NCI-H226 (cell line): Measurements from ENCODE around the gene ST8SIA6.

ENCODE experiments used
- DNase-seq: peaks from one replicate; pipeline ENCODE4 v3.0.0-alpha.2; 2015

ST8SIA6 gene

DNA sequence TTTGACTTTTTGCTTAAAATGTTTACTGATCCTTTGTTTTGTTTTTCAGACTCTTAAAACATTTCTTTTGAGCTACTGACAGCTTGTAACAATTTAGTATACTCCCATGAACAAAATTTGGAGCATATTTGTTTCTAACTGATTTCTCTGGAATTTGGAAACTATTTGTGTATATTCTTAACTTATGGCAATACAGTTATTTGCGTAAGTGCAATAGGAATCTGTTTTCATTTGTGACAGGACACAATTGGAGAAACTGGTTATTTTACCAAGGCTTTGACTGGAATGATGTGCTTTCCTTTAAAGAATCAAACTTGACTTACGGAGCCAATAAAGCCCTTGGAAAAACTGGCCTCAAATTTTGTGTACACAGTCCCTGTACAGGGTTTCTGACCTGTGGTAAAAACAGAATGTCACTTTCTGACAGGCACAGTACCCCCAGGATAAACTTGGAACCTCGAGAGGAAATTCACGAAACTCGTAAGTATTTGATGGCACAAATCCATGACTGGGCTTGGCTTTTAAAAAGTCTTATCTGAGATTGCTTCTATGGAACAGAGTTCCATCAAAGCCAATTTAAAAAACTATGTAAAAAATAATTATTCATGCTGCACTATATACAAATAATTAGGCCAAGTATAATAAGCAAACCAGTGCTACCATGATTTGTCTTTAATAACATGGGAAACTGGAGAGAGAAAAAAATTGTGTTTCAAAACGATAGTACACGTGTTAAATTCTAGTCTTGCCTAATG, 70.4 kb downstream of the ST8SIA6 start:
- no peak for DNase-seq

DNA sequence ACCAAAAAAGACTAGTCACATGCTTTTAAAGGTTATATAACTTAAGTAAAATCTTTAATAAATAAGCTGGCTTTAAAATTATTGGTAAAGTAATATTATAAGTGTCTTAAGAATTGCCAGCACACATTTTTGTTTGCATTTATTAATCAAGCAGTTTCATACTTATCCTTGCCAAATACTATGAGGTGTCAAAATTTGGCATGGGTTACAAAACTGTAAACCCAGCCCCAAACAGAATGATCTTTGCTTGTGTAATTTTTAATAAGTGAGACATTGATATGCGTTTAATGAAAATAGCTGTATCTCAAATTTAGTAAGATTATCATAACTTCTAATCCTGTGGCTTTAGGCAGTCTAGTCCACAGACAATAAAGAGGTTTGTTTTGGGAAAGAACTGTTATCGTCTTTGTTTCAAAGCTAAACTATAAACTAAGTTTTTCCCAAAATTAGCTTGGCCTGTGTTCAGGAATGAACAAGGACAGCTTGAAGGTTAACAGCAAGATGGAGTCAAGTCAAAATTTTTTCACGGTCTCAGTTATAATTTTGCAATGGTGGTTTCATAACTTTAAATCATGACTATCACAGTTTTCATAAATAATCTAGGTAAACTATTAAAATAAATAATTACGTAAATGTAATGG, 72.8 kb downstream of the ST8SIA6 start:
- no peak for DNase-seq

DNA sequence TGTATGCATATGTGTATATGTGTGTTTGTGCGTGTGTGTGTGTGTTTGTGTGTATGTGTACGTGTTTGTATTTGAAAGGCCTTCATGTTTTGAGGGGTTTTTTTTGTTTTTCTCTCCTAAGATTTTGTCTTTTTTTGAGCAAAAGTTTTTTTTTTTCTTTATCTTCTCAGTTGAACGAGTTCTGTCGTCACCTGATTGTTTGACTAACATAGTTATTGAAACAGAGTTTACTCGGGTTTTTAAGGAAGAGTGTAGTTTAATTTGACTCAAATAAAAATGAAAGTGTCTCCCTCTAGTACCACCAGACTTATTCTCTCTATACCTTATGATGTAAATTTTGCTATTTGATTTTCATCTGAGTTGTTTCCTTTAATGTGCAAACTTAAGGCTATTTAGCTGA, 73.5 kb downstream of the ST8SIA6 start:
- DNase-seq: no peak

DNA sequence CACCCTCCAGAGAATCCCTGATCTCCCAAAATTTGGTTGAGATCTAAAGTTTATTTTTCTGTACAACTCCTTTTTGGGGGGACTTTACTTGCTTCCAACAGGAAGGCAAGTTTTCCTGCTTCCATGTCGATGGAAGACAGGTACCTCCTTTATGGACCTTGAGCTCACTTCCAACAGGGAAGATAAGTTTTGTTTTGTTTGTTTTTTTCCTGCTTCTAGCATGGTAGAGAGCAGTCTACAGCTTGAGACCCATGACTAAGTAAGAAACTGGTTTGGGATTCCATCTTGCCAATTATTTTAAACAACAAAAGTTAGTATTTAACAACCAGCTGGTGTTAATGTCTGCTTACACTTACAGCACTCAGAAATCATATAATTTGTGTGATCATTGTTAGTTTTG, 74.4 kb downstream of the ST8SIA6 start:
- no peak for DNase-seq

DNA sequence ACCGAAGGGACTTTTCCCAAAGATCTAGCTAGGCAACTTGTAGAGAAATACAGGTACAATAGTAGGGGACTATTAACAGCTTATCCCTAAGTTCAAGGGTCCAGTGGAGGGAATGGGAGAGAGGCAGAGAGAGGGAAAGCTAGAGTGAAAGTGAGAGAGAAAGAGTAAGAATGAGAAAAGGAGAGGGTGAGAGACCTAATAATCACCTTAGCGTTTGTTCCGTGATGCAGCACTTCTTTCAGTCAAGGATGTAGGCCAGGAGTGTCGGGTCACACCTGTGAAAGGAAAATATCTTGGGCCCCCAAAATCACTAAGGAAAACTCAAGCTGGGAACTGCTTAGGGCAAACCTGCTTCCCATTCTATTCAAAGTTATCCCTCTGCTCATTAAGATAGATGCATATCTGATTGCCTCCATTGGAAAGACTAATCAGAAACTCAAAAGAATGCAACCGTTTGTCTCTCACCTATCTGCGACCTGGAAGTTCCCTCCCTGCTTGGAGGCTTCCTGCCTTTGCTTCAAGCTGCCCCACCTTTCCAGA, 75.2 kb downstream of the ST8SIA6 start:
- no peak for DNase-seq

DNA sequence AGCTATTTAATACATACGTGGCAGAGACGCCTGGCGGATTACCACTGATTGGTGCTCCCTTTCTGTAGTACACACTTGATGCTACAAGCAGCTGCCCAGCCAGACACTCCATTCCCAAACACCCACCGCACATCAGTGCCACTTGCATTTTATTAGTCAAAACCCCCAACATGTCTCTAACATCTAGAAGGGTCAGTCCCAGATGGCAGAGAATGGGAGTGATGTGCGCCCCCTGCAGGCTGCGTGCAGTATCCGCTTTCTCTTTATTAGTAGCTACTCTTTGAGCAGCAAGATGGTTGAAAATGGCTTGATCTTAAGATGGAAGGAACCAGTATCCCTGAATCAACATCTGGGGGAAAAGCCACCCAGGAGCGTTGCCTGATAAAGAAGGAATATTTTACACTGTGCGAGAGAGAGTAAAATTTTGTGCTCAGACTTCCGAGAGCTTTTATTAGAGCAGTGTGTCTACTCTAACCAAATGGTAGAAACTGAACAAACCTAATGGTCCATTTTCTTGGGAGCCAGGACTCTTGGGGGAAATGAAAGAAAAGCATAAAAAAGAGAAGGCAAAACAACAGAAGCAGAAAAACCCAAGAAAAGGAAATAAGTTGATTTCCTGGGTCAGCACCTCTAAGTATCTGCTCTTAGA, 78.3 kb downstream of the ST8SIA6 start:
- DNase-seq: no peak

DNA sequence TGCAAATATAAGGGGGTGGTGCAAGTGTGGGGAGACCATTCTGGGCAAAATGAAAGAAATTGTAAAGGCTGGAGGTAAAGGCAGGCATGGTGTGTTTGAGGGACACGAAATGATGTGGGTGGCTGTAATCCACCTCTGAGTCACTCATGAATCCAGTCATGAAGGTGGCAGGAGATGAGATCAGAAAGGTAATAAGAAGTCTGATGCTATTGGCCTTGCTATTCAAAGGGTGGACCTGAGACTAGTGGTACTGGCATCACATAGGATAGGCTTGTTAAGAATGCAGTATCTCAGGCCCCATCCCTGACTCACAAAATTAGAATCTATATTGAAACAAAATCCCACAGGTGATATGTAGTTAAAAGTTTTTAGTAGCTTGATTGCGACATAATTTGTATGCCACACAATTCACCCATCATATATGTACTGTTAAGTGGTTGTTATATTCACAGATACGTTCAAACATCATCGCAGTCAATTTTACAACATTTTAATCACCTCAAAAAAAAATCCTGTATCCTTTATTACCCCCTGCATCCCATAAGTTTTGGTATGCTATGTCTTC, 85.6 kb downstream of the ST8SIA6 start:
- no peak for DNase-seq

DNA sequence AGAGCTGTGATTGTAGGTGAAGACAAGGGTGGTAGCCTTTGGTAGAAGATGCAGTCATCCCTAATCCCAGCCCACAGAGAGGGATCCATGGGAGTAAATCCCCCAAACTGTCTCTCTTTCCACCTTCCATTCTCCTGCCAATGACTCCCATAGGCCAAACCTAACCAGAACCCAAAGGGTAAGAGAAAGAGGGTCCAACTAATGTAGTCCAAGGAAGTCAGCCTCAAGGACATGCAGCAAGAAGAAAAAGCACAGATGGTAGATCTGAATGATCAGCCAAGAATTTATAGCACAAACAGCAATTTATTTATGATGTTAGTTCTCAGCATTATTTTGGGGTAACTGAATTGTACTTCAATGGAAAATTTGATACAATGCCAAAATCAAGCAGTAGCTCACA, 87.7 kb downstream of the ST8SIA6 start:
- DNase-seq: no peak

DNA sequence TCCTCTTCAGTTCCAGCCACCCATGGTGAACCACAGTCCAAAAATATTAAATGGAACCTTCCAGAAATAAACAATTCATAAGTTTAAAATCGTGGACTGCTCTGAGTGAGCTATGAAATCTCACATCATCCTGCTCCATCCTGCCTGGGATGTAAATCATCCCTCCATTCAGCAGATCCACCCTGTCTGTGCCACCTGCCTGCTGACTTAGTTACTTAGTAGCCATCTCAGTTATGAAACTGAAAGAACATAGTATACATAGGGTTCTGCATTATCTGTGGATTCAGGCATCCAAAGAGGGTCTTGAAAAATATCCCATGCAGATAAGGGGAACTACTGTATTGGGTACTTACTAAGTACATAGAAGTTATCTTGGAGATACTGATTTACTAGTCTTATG, 89.0 kb downstream of the ST8SIA6 start:
- no peak for DNase-seq

DNA sequence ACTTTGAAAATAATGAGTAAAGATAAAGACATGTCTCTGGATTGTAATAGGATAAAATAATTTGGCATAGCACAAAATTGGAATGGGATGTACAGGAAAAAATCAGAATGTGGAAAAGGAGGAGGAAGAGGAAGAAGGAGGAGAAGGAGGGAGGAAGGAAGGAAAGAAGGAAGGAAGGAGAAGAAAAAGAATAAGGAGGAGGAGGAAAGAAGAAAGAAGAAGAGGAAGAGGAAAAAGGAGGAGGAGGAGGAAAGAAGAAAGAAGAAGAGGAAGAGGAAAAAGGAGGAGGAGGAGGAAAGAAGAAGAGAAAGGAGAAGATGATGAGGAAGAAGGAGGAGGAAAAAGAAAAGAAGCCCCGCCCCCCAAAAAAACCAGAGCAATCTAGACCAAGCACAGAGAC, 95.9 kb downstream of the ST8SIA6 start:
- DNase-seq: no peak

DNA sequence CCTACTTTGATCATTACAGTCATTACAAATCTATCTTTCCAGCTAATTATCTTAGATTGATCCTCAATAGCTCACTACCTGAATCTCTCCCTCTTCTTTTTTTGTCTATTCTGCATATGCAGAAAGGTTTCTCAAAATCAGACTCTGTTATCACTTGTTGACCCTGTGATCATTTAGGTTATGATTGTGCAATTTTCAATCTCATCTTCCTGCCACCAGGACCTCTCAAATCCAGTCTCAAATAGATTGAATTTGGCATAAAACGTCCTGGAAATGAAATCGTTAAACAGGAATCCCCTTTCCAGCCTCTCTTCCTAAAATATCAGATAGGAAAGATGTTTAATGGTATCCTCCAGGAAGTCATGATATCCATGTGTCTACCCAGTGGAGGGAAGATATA, 96.6 kb downstream of the ST8SIA6 start:
- no peak for DNase-seq

DNA sequence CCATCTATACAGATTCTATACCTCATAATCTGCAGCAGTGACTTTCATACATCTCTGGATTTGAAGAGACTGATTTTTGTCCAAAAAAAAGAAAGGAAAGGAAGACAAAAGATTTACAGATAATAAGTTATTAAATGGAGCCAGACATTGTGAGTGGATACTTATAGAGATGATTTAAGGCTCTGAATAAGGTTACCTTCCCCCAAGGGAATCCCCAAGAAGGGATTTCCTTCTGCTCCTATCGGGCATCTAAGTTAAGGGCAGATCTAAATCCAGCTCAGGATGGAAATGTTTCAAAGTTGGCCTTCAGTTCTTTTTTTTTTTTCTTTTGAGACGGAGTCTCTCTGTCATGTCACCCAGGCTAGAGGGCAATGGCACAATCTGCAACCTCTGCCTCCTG, 97.6 kb downstream of the ST8SIA6 start:
- no peak for DNase-seq

DNA sequence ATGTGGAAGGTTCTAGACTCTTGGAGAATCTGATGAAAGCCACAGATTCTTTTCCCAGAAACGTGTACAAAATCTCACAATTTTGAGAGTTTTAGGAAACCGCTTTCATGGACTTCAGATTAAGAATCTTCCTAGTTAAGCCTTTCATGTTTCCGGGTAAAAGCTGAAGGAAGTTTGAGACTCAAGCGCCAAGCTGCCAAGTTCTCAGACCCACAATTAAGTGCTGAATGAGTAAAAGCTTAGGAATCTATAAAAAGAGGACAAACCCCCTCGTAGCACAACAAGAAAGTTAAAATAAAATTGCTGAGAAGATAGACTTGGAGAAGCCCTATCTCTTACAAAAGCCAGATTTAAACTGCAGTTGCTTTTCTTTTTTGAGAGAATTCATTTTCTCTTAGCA, 99.6 kb downstream of the ST8SIA6 start:
- DNase-seq: no peak

DNA sequence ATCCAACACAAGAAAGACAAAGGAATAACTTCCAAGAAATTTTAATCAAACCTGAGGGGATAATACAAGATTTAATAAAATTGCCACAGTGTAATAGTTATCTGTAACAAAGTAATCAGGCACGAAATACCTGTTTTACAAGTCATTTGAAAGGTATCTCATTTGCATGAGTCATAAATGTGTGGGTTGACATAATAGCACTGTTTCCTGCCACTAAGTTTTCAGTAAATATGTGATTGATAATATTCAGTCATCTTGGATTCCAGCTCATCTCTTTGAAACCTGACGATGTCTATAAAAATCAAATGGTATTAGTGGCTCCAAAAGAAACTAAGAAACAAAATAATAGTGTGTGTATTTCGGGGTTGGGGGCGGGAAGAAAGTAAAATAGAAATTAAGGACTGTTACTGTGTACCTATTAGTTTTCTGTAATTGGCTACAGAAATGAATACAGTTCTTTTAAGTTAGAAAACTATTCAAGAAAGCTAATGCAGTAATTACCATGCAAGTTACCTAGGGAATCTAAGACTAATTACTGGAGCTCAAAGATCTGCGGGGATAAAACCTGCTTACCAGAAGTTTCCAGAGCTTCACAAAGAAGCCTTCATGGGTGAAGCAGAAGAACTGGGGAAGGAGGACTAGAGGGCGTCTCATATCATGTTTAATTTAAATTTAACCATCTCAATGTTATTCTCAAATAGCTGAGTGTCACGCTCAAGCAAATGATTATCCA, 100.7 kb downstream of the ST8SIA6 start:
- peak; percentile 32 for DNase-seq

DNA sequence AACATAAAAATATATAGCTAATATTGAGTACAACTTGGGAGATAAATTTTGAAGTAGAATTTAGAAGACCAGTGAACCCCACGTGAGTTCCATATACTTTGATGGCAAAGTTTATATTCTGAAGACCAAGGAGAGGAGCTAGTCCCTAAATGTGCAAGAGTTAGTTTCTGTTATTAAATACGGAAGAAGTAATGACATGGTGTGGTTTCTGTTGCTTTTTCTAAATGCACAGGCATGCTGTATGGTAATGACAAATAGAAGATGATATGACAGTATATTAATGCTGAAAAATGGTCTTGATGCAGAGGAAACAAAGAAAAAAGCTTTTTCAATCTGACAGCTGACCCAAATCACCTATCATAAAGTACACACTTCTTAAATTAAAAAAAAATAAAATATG, 101.8 kb downstream of the ST8SIA6 start:
- DNase-seq: no peak

DNA sequence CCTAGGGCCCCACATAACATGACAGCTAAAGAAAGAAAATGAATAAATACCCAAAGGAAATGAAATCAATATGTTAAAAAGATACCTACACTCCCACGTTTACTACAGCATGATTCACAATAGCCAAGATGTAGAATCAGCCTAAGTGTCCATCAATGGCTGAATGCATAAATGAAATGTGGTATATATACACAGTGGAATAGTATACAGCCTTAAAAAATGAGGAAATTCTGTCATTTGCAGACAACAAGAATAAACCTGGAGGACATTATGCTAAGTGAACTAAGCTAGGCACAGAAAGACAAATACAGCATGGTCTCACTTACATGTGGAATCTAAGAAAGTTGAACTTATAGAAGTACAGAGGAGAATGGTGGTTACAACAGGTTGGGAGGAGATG, 102.9 kb downstream of the ST8SIA6 start:
- DNase-seq: no peak

DNA sequence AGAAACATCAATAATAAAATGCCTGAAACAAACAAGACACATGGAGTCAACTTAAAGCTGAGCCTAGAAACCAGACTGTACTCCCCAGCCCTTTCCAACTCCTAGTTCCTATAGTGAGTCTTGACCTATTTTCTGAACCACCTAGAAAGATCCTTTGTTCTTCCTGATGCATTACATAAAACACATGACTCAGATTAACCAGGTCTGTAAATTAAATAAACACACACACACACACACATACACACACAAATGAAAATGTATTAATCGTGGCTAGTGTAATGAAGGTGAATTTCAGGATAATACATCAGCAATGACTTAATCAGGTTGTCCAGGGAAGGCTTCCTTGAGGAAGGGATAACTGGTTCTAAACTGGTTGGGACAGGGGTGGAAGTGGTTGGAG, 104.7 kb downstream of the ST8SIA6 start:
- DNase-seq: no peak

DNA sequence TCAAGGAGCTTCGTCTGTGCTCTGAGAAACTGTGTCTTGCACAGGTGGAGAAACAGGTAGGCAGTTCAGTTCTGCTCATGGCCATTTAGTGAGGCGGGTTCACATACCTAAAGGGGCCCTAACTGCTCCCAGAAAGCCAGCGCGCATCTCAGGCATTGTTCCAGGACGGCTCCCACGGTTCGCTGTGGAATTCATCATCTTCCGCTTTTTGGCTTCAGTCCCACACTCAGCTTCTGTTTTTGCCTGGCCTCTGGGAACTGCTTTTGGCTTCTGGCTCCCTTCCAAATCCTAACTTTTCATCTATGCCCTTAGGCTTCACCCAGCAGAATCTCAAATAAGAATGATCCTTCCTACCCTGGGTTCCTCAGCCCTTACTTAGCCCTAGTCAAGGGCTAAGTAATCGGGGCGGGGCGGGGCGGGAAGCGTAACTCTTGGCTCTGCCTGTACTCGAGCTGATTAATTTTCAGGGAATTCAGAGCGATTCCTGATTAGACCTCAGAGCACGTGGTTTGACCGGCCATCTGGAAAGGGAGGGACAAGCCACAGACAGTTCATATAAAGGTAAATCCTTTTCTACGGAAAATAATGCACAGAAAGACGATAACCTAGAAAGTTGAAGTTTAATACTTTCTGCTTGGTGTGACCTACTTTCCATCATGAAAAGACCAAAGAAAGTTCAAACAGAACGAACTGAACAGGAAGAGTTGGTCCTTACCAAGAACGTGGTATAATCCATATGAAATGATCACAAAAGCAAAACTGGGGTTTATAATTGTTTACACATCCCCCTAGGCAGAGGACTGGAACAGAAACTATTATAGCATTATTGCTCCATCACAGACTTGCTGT, 105.7 kb downstream of the ST8SIA6 start:
- peak; percentile 96 for DNase-seq

DNA sequence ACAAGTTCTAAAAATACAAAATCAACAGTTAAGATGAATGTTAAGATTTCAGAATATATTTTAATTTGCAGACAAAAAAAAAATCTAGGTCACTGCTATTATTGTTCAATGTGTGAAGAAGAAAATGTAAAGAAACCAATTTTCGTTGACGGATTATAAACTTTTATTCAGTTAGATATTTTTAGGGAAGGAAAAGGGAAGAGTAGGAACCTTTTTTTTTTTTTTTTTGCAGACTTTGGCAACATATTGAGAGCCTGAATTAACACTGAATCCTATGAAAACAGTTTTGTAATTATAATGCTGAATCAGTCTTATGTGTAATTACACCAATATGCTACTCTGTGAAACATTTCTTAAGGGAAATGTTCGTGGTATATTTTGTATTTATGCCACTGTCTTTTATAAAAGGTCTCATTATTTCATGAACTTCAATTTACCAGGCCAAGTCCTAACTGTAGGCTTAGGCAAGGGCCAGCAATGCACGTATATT, 106.3 kb downstream of the ST8SIA6 start:
- DNase-seq: no peak

DNA sequence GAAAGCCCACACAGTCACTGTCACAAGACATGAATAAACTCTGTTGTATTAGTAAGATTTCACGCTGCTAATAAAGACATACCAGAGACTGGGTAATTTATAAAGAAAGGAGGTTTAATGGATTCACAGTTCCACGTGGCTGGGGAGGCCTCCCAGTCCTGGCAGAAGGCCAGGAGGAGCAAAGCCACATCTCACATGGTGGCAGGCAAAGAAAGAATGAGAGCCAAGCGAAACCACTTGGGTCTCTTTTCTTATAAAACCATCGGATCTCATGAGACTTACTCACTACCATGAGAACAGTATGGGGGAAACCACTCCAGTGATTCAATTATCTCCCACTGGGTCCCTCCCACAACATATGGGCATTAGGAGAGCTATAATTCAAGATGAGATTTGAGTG, 110.2 kb downstream of the ST8SIA6 start:
- DNase-seq: no peak

DNA sequence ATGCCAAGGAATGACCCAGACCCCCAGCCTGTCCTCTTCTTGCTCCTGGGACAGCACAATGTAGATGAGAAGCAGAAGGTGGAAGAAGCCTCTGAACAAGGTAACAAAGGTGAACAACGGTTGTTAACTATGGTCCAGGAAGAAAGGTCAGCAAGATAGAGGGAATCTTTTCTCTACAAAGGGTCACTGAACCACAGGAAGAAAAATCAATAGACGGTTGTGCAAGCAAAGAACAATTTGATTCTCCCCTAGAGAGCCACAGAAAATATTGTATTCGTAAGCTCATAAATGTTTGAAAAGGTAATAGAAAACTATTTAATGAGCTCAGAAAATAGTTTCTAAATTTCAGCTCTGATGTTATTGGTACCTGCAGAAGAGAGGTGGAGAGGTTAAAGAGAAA, 111.3 kb downstream of the ST8SIA6 start:
- no peak for DNase-seq
